Calu3 (cell line): ENCODE measurements around the gene VPS8. TPM values are rescaled to one million over a fixed set of nuclear protein-coding genes. Genes with fewer than 3 reads are reported as not detected.
"Not testable (repeated sequence)": the region's sequence is repeated elsewhere in the genome, so short reads cannot be mapped to it uniquely, and the experiment has no call there.

Experiments
- BruUV-seq: library from RNA; stranded (reverse); fragments of 400-500 nt; replicated peaks from 2 replicates; lab custom pipeline; 2021; lab: Mats Ljungman, UMichigan
- CTCF ChIA-PET: fragments of 300-600 bp; sonication (Branson Sonifier 250); formaldehyde crosslinking; loops from one replicate; lab custom pipeline; 2022; ENCODE audit warnings: antibody characterized with exemption; lab: Charles Lee
- DNase-seq: peaks from one replicate; pipeline ENCODE4 v3.0.0; 2022
- H3K27ac Mint-ChIP-seq: one replicate; pipeline ENCODE4 v1.8.0; 2022; ENCODE audit warnings: mixed read lengths; ENCODE audit not compliant: unreplicated experiment
- H3K27me3 Mint-ChIP-seq: one replicate; pipeline ENCODE4 v1.8.0; 2022; ENCODE audit warnings: mixed read lengths; ENCODE audit not compliant: unreplicated experiment
- H3K36me3 Mint-ChIP-seq: one replicate; pipeline ENCODE4 v1.8.0; 2022; ENCODE audit warnings: mild to moderate bottlenecking, moderate library complexity, mixed read lengths; ENCODE audit not compliant: insufficient read depth, unreplicated experiment
- H3K4me1 Mint-ChIP-seq: one replicate; pipeline ENCODE4 v1.8.0; 2022; ENCODE audit warnings: mild to moderate bottlenecking, low read depth, mixed read lengths; ENCODE audit not compliant: unreplicated experiment
- H3K4me3 Mint-ChIP-seq: one replicate; pipeline ENCODE4 v1.8.0; 2022; ENCODE audit warnings: mild to moderate bottlenecking, low read depth, moderate library complexity, mixed read lengths; ENCODE audit not compliant: unreplicated experiment
- H3K9me3 Mint-ChIP-seq: one replicate; pipeline ENCODE4 v1.8.0; 2022; ENCODE audit warnings: low read depth, mixed read lengths; ENCODE audit not compliant: unreplicated experiment
- CTCF ChIP-seq: fragments of 200-600 bp; IDR thresholded peaks from one replicate; pipeline ENCODE4 v1.8.0; 2022; ENCODE audit warnings: antibody characterized with exemption; ENCODE audit not compliant: unreplicated experiment
- intact Hi-C: fragments of 100-400 bp; cut with micrococcal nuclease; formaldehyde crosslinking; loops from one replicate; pipeline ENCODE4 v1.10.0; 2022; ENCODE audit not compliant: unreplicated experiment
- total RNA-seq: library from RNA; stranded (reverse); gene quantifications from 2 replicates; pipeline ENCODE4 v1.2.3, GENCODE V29; 2022

Gene VPS8
- total RNA-seq, 1 experiment from 2014 or later: 62.5 TPM

GRCh38 chr3:184944241-184944640, 132.3 kb downstream of the VPS8 start:
- CTCF ChIA-PET: no interaction called here
- Mint-ChIP-seq H3K27me3 (no peaks in the 10 kb centered on the region), H3K36me3 (peaks cover 5% of the 10 kb centered on the region), H3K4me3 (no peak overlapping the region), H3K27ac (no peak overlapping the region), H3K9me3 (no peaks in the 10 kb centered on the region), H3K4me1 (no peaks in the 10 kb centered on the region)
- BruUV-seq: no TSS peak
- no peak for DNase-seq
- intact Hi-C loops: no loop called here
- no peak for TF ChIP-seq CTCF

GRCh38 chr3:184945886-184946625, 134.1 kb downstream of the VPS8 start:
- Mint-ChIP-seq H3K36me3 (no peaks in the 10 kb centered on the region), H3K9me3 (no peaks in the 10 kb centered on the region), H3K4me1 (no peaks in the 10 kb centered on the region), H3K27ac (no peak overlapping the region), H3K27me3 (no peaks in the 10 kb centered on the region), H3K4me3 (no peak overlapping the region)
- CTCF ChIA-PET: no interaction called here
- DNase-seq: no peak
- no TSS peak for BruUV-seq
- intact Hi-C loops: no loop called here
- no peak for TF ChIP-seq CTCF

DNA sequence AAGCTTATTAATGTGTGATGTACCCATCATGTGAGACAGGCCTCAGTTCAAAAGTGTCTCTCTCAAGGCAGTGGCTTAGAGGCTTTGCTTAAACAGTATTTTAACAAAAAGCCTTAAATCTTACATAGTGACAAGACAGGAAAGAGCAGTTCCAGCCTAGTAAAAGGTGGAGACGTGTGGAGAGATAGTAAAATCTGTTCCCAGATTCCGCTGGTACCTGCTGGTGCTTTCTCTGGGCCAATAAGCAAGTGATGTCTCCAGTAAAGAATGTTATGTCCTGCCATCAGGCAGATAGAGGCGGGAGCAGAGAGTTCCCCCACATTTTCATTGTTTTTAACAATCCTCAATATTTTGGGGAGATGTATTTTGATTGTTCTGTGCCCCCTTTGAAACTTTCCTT, 135.0 kb downstream of the VPS8 start:
- intact Hi-C loops: no loop called here
- no peaks in the 10 kb centered on the region for H3K27me3 Mint-ChIP-seq
- no peak overlapping the region for H3K27ac Mint-ChIP-seq
- BruUV-seq: no TSS peak
- no peaks in the 10 kb centered on the region for H3K4me1 Mint-ChIP-seq
- no peaks in the 10 kb centered on the region for H3K36me3 Mint-ChIP-seq
- CTCF ChIA-PET: no interaction called here
- TF ChIP-seq CTCF: no peak
- no peak for DNase-seq
- H3K4me3 Mint-ChIP-seq: no peak overlapping the region
- H3K9me3 Mint-ChIP-seq: no peaks in the 10 kb centered on the region

- H3K36me3 Mint-ChIP-seq: no peaks in the 10 kb centered on the region
- no peak overlapping the region for H3K27ac Mint-ChIP-seq
- no peak for TF ChIP-seq CTCF
- DNase-seq: no peak
- CTCF ChIA-PET: interaction anchor here (1.1 kb wide), 1 partner anchor 11 kb away, joined by 7 read pairs; no protein-coding TSS in a partner anchor
- H3K4me3 Mint-ChIP-seq: no peak overlapping the region
- no peaks in the 10 kb centered on the region for H3K9me3 Mint-ChIP-seq
- BruUV-seq: no TSS peak
- no peaks in the 10 kb centered on the region for H3K27me3 Mint-ChIP-seq
- intact Hi-C loops: no loop called here
- H3K4me1 Mint-ChIP-seq: no peaks in the 10 kb centered on the region
Measured at GRCh38 chr3:184949251-184949965, 137.4 kb downstream of the VPS8 start.

- H3K36me3 Mint-ChIP-seq, BruUV-seq, H3K27me3 Mint-ChIP-seq, H3K4me1 Mint-ChIP-seq, H3K9me3 Mint-ChIP-seq, H3K27ac Mint-ChIP-seq, DNase-seq, intact Hi-C loops, H3K4me3 Mint-ChIP-seq: not testable (repeated sequence)
- CTCF ChIA-PET: interaction anchor here (0.6 kb wide), 1 partner anchor 88 kb away, joined by 4 read pairs; no protein-coding TSS in a partner anchor
Measured at GRCh38 chr3:184950816-184951215, 138.8 kb downstream of the VPS8 start.
